Measurements from ENCODE around the gene THSD4. TPM values are rescaled to one million over a fixed set of nuclear protein-coding genes. Genes with fewer than 3 reads are reported as not detected.

The THSD4 gene
- total and polyA plus RNA-seq, 2 of the 4 experiments (the other 2 are of a cell fraction), result 25.5 to 31.1 TPM

DNA sequence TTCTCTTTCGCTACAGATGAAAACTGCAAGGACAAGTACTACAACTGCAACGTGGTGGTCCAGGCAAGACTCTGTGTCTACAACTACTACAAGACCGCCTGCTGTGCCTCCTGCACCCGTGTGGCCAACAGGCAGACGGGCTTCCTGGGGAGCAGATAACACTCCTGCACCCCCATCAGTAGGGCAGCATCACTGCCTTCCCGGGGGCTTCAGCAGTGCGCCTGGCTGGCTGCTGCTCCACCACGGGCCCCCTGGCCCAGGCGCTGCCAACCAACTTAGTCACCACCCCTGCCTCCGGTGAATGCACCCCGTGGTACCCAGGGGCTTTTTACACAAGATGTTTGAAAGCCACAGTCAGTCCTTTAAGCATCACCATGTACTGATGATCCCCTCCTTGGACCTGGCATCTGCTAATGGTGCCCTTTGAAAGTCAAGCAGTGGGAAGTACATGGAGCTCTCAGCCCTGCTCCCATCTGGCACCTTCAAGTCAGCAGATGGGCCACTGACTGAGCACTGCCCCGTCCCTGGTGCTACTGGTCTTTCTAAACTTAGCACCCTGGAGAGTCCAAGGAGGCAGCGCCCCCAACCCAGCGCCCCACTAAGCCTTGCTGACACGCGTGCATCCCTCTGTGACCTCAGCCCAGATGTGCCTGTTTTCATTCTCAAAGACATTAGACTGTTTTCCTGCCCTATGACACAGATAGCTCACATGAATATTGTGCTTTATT is 662.1 kb downstream of the THSD4 start:
- BruUV-seq (replicated peaks), result no TSS peak
- Histone ChIP-seq H3K14ac (replicated peaks; ENCODE audit: low read depth, low read length) (no peak overlapping the region), H4K5ac (ENCODE audit: low read depth, low read length) (no peak overlapping the region), H3K27me3 (ENCODE audit: control insufficient read depth, insufficient read depth, low read length) (no peaks in the 10 kb centered on the region), H3K36me3 (ENCODE audit: control insufficient read depth, insufficient read depth, low read length) (peaks cover 16% of the 10 kb centered on the region), H3K9ac (ENCODE audit: low read depth, low read length) (no peak overlapping the region), H2AFZ (replicated peaks; ENCODE audit: low read length, poor library complexity) (no peak overlapping the region), H2BK20ac (ENCODE audit: low read depth, low read length) (no peak overlapping the region), H3K79me1 (ENCODE audit: low read depth in 1 of 2, low read length in 2 of 2) (no peaks in the 10 kb centered on the region), H3K23ac (ENCODE audit: low read depth, low read length) (no peak overlapping the region), H2AK5ac (ENCODE audit: low read depth, low read length) (peak overlapping the region; percentile 74), H2BK15ac (ENCODE audit: low read depth, low read length) (no peak overlapping the region), H3K4me2 (ENCODE audit: low read depth, low read length) (no peak overlapping the region), H2BK5ac (ENCODE audit: low read depth, low read length, poor library complexity, severe bottlenecking) (no peak overlapping the region), H3K4me1 (ENCODE audit: control insufficient read depth, insufficient read depth, low read length) (peaks cover 18% of the 10 kb centered on the region), H4K8ac (ENCODE audit: low read depth in 2 of 2, low read length in 2 of 2) (no peak overlapping the region), H2BK120ac (ENCODE audit: low read depth, low read length) (no peak overlapping the region), H2AK9ac (replicated peaks; ENCODE audit: low read depth, low read length, poor library complexity) (no peak overlapping the region), H3K9me3 (ENCODE audit: control insufficient read depth, insufficient read depth, low read length) (no peaks in the 10 kb centered on the region), H3K56ac (ENCODE audit: extremely low read depth, insufficient read depth, low read length) (no peak overlapping the region), H3K18ac (ENCODE audit: low read depth, low read length) (no peak overlapping the region), H4K91ac (ENCODE audit: insufficient read depth, low read depth, low read length) (no peak overlapping the region), H3K27ac (ENCODE audit: insufficient read depth, low read length) (no peak overlapping the region), H4K20me1 (ENCODE audit: insufficient read depth, low read length) (no peaks in the 10 kb centered on the region), H3K9me1 (ENCODE audit: insufficient read depth, low read length) (peaks cover 12% of the 10 kb centered on the region), H3K4ac (ENCODE audit: low read depth, low read length) (no peak overlapping the region), H3K4me3 (ENCODE audit: insufficient read depth, low read depth, low read length) (no peak overlapping the region)
- ChIA-PET CTCF (no interaction called here), POLR2A (ENCODE audit: unreplicated experiment) (no interaction called here)
- no peak for ATAC-seq (ENCODE audit: low read depth)
- intact Hi-C loops (cut with micrococcal nuclease) (no loop called here), dilution Hi-C loops (cut with HindIII; ENCODE audit: low sequenced_read_pairs, unreplicated experiment) (no loop called here), in situ Hi-C loops (cut with MboI; ENCODE audit: low sequenced_read_pairs) (no loop called here)
- WGBS, 2 experiments (ENCODE audit: extremely low coverage in 2 of 2, insufficient read length in 1 of 2), result 93% methylated on average over 8 of the region's 16 CpGs; no CpG with 5 or more reads in 1 of the 2 experiments
- no peak for DNase-seq
- TF ChIP-seq RCOR1 (IDR thresholded peaks at IDR 0.05; ENCODE audit: insufficient replicate concordance, low read length) (no peak), POLR2A (IDR thresholded peaks at IDR 0.05; ENCODE audit: low read depth, low read length) (no peak), FOS (IDR thresholded peaks at IDR 0.05; ENCODE audit: low read depth, low read length) (no peak), MAFK (IDR thresholded peaks at IDR 0.05; ENCODE audit: low read depth, low read length) (no peak), CTCF (conservative IDR thresholded peaks at IDR 0.05; ENCODE audit: low read depth, low read length) (no peak), NFE2L2 (IDR thresholded peaks at IDR 0.05; ENCODE audit: low read depth, low read length) (no peak), CEBPB (IDR thresholded peaks at IDR 0.05; ENCODE audit: low read depth, low read length) (no peak)

Data from IMR-90 (cell line).